GM12874 (cell line): Measurements from ENCODE around the gene SNX22.
A peak's percentile ranks its signal among the peaks of the same experiment; 100 is the strongest.

Source experiments
- TF ChIP-seq, protein P1 (sequence below): IDR thresholded peaks from 2 replicates; pipeline ENCODE4 v1.5.1; 2011; ENCODE audit warnings: low read depth, mild to moderate bottlenecking, control low read depth, low read length, moderate library complexity; ENCODE audit not compliant: insufficient read depth

Gene SNX22

DNA sequence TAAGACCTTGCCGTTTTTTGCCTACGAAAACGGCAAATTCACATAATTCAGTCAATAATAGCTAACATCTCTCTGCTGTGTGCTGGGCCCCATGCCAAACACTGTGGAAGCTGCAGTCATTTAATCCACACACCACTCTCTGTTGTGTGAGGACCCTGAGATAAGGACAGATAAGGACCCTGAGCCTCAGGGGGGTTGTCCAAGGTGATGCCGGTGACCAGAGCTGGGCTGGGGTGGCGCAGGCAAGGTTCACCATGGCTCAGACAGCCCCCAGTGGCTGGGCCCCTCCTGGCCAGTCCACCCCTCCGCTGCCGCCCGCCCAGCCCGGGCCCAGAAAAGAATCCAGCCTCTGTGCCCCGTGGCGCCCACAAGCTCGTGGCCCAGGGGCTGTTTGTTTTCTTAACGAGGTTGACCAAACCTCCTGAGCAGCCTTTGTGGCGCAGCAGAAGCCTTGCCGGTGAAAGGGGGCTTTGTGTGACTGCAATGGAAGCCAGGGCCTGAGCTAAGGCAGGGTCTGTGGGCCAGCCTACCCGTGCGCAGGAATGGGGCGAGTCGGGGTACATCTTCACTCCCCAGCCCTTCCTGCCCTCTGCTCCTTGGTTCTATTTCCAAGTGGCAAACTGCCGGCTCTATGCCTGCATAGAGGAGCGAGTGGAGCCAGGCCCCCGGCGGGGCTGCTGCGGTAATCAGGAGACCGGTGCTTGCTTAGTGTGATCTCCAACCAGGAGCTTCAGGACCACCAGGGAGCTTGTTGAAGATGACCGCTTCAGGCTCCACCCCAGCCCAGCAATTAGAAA is 4.4 kb upstream of the SNX22 start:
- TF ChIP-seq, protein P1, sequence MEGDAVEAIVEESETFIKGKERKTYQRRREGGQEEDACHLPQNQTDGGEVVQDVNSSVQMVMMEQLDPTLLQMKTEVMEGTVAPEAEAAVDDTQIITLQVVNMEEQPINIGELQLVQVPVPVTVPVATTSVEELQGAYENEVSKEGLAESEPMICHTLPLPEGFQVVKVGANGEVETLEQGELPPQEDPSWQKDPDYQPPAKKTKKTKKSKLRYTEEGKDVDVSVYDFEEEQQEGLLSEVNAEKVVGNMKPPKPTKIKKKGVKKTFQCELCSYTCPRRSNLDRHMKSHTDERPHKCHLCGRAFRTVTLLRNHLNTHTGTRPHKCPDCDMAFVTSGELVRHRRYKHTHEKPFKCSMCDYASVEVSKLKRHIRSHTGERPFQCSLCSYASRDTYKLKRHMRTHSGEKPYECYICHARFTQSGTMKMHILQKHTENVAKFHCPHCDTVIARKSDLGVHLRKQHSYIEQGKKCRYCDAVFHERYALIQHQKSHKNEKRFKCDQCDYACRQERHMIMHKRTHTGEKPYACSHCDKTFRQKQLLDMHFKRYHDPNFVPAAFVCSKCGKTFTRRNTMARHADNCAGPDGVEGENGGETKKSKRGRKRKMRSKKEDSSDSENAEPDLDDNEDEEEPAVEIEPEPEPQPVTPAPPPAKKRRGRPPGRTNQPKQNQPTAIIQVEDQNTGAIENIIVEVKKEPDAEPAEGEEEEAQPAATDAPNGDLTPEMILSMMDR, result no peak

DNA sequence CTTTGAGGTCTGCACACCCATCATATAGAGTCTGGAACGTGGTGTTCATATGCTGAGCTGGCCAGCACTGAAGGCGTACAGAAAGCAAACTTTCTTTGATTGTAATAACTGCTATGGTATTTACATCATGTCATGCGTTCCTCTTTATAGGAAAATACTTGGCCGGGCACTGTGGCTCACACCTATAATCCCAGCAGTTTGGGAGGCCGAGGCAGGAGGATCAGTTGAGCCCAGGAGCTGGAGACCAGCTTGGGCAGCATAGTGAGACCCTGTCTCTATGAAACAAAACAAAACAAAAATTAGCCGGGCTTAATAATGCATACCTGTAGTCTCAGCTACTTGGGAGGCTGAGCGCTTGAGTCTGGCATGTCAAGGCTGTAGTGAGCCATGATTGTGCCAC is 3.4 kb upstream of the SNX22 start:
- TF ChIP-seq, protein P1, result no peak

DNA sequence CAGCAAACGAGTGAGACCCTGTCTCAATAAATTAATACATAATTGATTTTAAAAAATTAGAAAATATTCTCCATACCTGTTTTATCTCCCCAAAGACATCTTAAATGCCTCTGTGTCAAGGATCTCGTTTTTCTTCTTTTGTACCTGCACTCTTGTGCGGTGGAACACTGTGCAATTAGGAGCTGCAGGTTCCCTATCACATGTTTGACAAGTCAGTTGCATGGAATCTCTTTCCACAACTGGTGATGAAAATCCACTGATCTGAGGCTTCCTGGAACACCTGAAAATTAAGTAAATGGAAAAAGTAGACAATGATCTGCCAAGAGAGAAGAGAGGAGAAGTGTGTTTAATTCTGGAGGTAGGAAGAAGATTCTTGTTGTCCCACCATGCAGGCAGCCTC is 3.0 kb upstream of the SNX22 start:
- TF ChIP-seq, protein P1, result no peak

DNA sequence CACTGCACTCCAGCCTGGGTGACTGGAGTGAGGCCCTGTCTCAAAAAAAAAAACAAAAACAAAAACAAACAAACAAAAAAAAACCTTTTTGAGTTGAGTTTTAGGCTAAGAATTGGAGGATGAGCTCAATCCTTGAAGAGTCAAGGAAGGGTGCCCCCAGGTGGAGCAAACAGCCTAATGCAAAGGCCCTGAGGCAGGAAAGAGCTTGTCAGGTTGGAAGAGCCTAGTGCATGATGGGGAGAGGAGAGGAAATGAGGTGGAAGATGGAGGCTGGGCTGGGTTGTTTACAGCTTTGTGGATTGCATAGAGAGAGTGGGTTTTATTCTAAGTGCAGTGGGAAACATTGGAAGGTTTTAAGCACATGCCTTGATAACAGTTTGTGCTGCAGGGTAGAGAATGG is 2.1 kb upstream of the SNX22 start:
- TF ChIP-seq, protein P1, result peak; percentile 26; the same call in 1 of the 2 replicates

DNA sequence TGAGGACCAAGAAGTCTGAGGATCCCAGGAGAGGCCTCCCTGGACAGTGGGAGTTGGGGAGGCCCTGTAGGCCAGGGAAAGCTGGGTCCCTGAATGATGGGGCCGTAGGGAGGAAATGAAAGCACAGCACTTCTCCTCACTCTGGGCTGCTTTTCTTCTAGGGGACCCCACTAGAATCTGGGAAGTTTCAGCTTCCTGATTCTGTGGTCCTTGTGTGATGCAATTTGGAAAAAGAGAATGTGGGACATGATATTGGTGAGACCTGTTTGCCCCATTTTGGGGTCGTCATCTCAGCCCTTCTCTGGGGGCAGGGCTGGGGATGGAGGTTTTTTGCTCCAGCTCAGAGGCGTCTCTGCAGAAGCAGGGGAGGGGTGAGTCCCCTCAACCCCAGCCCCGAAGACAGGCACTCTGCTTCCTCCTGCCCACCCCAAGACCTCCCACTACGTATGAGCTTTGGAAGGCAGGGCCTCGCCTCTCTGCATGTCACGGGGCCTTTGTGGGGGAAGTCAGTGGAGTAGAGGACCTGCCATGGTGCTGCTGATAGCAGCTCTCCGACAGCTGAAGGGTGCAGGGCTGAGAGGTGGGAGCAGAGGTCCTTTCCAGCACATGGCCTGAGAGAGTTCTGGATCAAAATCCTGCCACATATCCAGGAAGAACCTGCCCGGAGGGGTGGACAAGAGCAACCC is 1.5 kb upstream of the SNX22 start:
- TF ChIP-seq, protein P1, result no peak

DNA sequence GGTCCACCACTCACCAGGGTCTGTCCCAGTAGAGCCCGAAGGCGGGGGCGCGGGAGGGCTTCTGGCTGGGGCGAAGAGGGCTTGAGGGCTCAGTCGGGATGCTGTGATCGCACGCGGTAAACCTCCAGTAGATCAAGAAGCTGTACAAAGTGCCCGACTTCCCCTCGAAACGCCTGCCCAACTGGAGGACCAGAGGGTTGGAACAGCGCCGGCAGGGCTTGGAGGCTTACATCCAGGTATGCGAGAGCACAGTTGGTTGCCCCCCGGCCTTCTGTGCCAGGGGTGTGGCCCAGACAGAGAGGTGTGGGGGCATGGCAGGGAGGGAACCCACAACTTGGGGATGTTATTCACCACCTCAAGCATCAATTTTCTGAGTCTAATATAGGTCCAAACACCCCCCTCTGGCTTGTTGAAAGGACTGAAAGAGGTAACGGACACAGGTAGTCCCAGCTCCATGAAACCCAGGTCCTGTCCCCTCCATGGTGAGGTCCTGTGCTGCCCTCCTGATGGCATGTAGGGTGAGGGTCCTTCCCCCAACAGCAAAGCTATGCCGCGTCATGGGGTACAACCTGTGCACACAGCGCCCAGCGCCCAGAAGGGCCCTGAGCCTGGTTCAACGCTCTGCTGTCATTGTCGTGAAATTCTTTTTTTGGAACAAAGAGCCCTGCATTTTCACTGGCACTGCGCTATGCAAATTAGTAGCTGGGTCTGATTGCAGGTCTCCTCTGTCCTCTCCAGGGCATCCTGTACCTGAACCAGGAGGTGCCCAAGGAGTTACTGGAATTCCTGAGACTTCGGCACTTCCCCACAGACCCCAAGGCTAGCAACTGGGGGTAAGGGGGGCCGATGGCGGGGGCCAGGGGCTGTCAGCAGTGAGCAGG is 1.2 kb downstream of the SNX22 start:
- TF ChIP-seq, protein P1, result no peak
